ENCODE measurements around the gene PTPRT. TPM values are rescaled to one million over a fixed set of nuclear protein-coding genes. Genes with fewer than 3 reads are reported as not detected.

The PTPRT gene
- total and polyA plus RNA-seq, 2 of the 13 experiments (the other 11 are each of a cell fraction or from before 2014, with no cell fraction given), result under 0.01 to 0.09 TPM

- ATAC-seq (no peak), DNase-seq (ENCODE audit: low spot score) (no peak), FAIRE-seq (no peak)
- no peak overlapping the region for H3K9ac ChIP-seq (ENCODE audit: insufficient read depth, low read depth, low read length)
- no peaks in the 10 kb centered on the region for H3K36me3 ChIP-seq (replicated peaks in 1 of 2; ENCODE audit: control insufficient read depth in 1 of 2, insufficient read depth in 2 of 2, low read length in 2 of 2)
- ChIA-PET POLR2A (no interaction called here), CTCF (ENCODE audit: low intra/inter-chr PET ratio, low total read pairs) (no interaction called here)
- no peaks in the 10 kb centered on the region for H3K79me2 ChIP-seq (ENCODE audit: insufficient read depth, low read length)
- intact Hi-C loops (cut with micrococcal nuclease; ENCODE audit: unreplicated experiment) (no loop called here), in situ Hi-C loops (cut with HindIII; ENCODE audit: extremely low pct_ligation_motif_present, low pct_unique_long_range_greater_than_20kb) (loop anchor here (5.0 to 10.0 kb wide), 3 partner anchors 986 to 1453 kb away; no protein-coding TSS in a partner anchor)
- no peak overlapping the region for H3K27ac ChIP-seq (ENCODE audit: extremely low read length, insufficient read depth, low read length)
- H3K4me2 ChIP-seq (ENCODE audit: low read depth, low read length), result no peak overlapping the region
- 32% methylated on average over 24 of the region's 24 CpGs for WGBS (ENCODE audit: low lambda C conversion rate)
- H3K4me1 ChIP-seq (ENCODE audit: insufficient read depth, low read length), result no peaks in the 10 kb centered on the region
- H3K27me3 ChIP-seq (ENCODE audit: control insufficient read depth in 1 of 2, insufficient read depth in 2 of 2, low read length in 2 of 2), result peaks cover 9 to 40% of the 10 kb centered on the region in 2 experiments; a peak in 3 of 5 replicates
- H4K20me1 ChIP-seq (ENCODE audit: insufficient read depth, low read length), result no peaks in the 10 kb centered on the region; the same call in 1 of the 2 replicates
- no peak overlapping the region for H3K4me3 ChIP-seq (replicated peaks in 1 of 3; ENCODE audit: insufficient read depth in 1 of 3, low read depth in 2 of 3, low read length in 3 of 3)
- BruUV-seq (replicated peaks), result no TSS peak
- H2AFZ ChIP-seq (ENCODE audit: low read length), result no peak overlapping the region
- H3K9me3 ChIP-seq (ENCODE audit: low read length), result no peaks in the 10 kb centered on the region
- TF ChIP-seq ZBTB25 (CRISPR knock-in tag; IDR thresholded peaks at IDR 0.05) (no peak), SRSF1 (optimal IDR thresholded peaks at IDR 0.05; ENCODE audit: low read depth, low read length) (no peak), SMARCC2 (IDR thresholded peaks at IDR 0.05) (no peak), CBX5 (CRISPR knock-in tag; IDR thresholded peaks at IDR 0.05; ENCODE audit: borderline replicate concordance) (no peak), PLSCR1 (CRISPR knock-in tag; IDR thresholded peaks at IDR 0.05; ENCODE audit: borderline replicate concordance) (no peak), SUZ12 (IDR thresholded peaks at IDR 0.05; ENCODE audit: low read depth, low read length) (no peak), ZBTB26 (CRISPR knock-in tag; IDR thresholded peaks at IDR 0.05; ENCODE audit: borderline replicate concordance) (no peak)
Measured at GRCh38 chr20:43190332-43190953, 737 bp upstream of the PTPRT start.
